ENCODE results near the gene SLIT3. TPM values are rescaled to one million over a fixed set of nuclear protein-coding genes. Genes with fewer than 3 reads are reported as not detected.

SLIT3 gene
- total RNA-seq, 1 donor from 2014 or later: 56.6 TPM

- TF ChIP-seq CTCF (conservative IDR thresholded peaks at IDR 0.05): no peak
- Mint-ChIP-seq H3K4me3 (no peak overlapping the region), H3K27me3 (peaks cover 15% of the 10 kb centered on the region), H3K36me3 (no peaks in the 10 kb centered on the region), H3K27ac (no peak overlapping the region), H3K9me3 (peaks cover 5% of the 10 kb centered on the region), H3K4me1 (ENCODE audit: unreplicated experiment) (no peaks in the 10 kb centered on the region)
- DNase-seq (ENCODE audit: extremely low spot score, unreplicated experiment): no peak
Measured at GRCh38 chr5:169328401-169328800, 27.5 kb upstream of the SLIT3 start.

DNA sequence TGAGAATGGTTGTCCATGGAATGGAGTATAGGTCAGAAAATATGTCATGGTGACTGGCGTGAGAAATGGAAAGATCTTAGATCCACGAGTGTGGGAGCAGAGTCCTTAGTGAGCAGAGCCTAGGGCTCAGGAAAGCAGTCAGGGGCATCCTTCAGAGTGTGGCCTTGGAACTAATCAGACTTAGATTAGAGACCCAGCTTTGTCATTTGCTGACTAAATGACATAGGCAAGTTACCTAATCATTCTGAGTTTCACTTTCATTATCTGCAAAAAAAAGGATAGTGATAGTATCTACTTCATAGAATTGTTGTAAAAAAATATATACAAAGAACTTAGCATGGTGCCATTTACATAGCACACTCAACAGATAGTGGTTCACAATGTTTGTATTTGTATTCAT is 24.3 kb upstream of the SLIT3 start:
- TF ChIP-seq CTCF (conservative IDR thresholded peaks at IDR 0.05): no peak
- Mint-ChIP-seq H3K4me1 (ENCODE audit: unreplicated experiment) (no peaks in the 10 kb centered on the region), H3K9me3 (peaks cover 3% of the 10 kb centered on the region), H3K4me3 (no peak overlapping the region), H3K36me3 (no peaks in the 10 kb centered on the region), H3K27ac (no peak overlapping the region), H3K27me3 (peaks cover 23% of the 10 kb centered on the region)
- no peak for DNase-seq (ENCODE audit: extremely low spot score, unreplicated experiment)

GRCh38 chr5:169318556-169318955 is 17.6 kb upstream of the SLIT3 start:
- Mint-ChIP-seq H3K4me3 (no peak overlapping the region), H3K36me3 (no peaks in the 10 kb centered on the region), H3K4me1 (ENCODE audit: unreplicated experiment) (no peaks in the 10 kb centered on the region), H3K27me3 (peaks cover 35% of the 10 kb centered on the region), H3K9me3 (no peaks in the 10 kb centered on the region), H3K27ac (no peak overlapping the region)
- no peak for DNase-seq (ENCODE audit: extremely low spot score, unreplicated experiment)
- TF ChIP-seq CTCF (conservative IDR thresholded peaks at IDR 0.05): no peak

- no peak for DNase-seq (ENCODE audit: extremely low spot score, unreplicated experiment)
Measured at GRCh38 chr5:169307646-169308045, 6.7 kb upstream of the SLIT3 start.

DNA sequence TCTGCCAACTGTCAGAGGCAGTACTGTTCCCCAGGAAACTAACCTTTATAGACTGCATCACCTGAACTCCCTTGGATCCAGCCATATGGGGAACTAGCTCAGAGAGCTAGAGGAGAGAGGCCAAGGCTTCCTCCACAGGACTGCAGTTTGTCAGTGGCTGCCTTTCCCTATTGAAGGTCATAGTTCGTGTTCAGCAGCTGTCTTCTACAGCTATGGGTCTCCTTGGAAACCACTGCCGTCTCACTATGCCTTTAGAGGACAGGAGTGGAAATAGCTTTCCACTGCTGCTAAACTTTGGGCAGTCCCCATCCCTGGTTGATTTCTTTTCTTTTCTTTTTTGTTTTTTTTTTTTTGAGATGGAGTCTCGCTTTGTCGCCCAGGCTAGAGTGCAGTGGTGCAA is 4.4 kb upstream of the SLIT3 start:
- no peak for TF ChIP-seq CTCF (conservative IDR thresholded peaks at IDR 0.05)
- no peak for DNase-seq (ENCODE audit: extremely low spot score, unreplicated experiment)
- H3K27ac Mint-ChIP-seq: no peak overlapping the region
- H3K36me3 Mint-ChIP-seq: no peaks in the 10 kb centered on the region
- H3K9me3 Mint-ChIP-seq: no peaks in the 10 kb centered on the region
- H3K4me3 Mint-ChIP-seq: no peak overlapping the region
- H3K4me1 Mint-ChIP-seq (ENCODE audit: unreplicated experiment): peaks cover 18% of the 10 kb centered on the region
- H3K27me3 Mint-ChIP-seq: peaks cover 53% of the 10 kb centered on the region

More at GRCh38 chr5:169307646-169308045, 6.7 kb upstream of the SLIT3 start:
- Mint-ChIP-seq H3K36me3 (no peaks in the 10 kb centered on the region), H3K27ac (no peak overlapping the region), H3K9me3 (peaks cover 5% of the 10 kb centered on the region), H3K27me3 (peaks cover 38% of the 10 kb centered on the region), H3K4me3 (no peak overlapping the region), H3K4me1 (ENCODE audit: unreplicated experiment) (peaks cover 1% of the 10 kb centered on the region)
- no peak for TF ChIP-seq CTCF (conservative IDR thresholded peaks at IDR 0.05)

- H3K4me3 Mint-ChIP-seq: no peak overlapping the region
- H3K27ac Mint-ChIP-seq: no peak overlapping the region
- peaks cover 23% of the 10 kb centered on the region for H3K4me1 Mint-ChIP-seq (ENCODE audit: unreplicated experiment)
- no peaks in the 10 kb centered on the region for H3K36me3 Mint-ChIP-seq
- no peaks in the 10 kb centered on the region for H3K9me3 Mint-ChIP-seq
- H3K27me3 Mint-ChIP-seq: peaks cover 57% of the 10 kb centered on the region
- no peak for DNase-seq (ENCODE audit: extremely low spot score, unreplicated experiment)
- TF ChIP-seq CTCF (conservative IDR thresholded peaks at IDR 0.05): no peak
Measured at GRCh38 chr5:169304175-169304574, 3.2 kb upstream of the SLIT3 start.
